HG02588 (cell line): Measurements from ENCODE around the gene MTERF4.

Experiments
- ATAC-seq: cut with Tn5 transposase; IDR thresholded peaks from one replicate; pipeline ENCODE4 v1.9.1; 2021; ENCODE audit warnings: mild to moderate bottlenecking, moderate library complexity; ENCODE audit not compliant: unreplicated experiment

The MTERF4 gene

DNA sequence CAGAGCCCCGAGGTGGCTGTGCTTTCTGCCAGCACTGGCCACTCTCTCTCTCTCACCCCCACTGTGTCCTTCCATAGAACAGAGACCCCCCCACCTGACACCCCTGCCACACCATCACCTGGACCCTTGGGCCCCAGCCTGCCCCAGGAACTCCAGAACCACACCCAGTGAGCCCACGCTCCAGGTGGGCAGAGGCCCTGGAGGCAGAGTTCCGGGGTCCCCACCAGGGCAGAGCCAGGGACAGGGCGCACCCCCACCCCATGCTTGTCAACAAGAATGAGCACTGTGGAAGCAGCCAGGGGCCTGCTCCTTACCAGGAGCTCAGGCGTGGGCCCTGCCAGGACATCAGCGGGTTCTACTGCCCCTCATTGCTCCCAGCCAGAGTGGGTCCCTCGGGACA, 32.6 kb upstream of the MTERF4 start:
- ATAC-seq, result no peak

DNA sequence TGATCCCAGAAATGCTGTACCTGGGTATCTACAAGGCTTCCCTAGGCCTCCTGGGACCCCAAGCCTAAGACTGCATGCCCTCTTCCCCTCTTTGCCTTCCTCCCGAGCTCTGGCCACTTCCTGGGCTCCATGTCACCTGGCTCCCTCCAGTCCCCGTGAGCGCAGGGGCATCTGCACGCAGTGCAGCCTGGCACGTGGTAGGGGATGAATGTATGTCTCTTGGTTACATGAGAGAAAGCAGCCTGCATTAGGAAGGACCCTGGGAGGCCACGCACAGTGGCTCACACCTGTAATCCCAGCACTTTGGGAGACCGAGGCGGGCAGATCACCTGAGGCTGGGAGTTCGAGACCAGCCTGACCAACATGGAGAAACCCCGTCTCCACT, 31.3 kb upstream of the MTERF4 start:
- no peak for ATAC-seq

DNA sequence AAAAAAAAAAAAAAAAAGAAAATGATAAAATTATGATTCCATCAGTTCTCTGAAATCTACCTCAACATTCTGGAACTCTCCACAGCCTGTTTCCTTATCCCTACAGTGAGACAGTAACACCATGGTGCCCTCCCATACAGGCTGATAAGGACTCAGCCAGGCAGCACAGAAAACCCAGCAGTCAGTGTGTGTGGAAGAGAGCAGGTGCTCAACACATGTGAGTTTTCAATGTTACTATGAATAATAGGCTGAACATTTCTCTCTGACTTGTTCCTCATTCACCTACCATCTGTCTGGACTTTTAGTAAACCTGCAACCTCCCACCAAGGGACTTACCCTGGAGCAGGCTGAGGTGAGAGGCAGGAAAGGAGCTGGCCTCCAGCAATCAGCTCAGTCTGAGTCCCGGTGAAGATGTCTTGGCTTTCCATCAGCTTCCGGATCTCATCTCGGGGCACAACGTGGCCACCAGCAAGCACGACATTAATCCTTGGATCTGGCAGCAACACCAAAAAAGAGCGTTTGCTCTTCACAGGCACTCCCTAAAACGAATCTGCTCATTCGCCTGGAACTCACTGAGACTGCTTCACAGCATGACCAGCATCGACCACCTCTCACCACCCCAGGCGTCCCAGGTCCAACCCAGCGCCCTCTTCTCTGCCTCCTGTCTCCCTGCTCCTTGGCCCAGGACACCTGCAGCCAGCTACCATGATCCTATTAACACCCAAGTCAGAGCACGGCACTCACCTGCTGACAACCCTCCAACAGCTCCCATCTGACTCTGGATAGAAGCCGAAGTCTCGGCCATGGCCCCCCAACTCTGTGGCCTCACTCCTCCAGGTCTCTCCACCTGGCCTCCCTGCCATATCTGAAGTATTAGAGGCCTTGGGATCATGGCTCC, 30.7 kb upstream of the MTERF4 start:
- ATAC-seq, result no peak

DNA sequence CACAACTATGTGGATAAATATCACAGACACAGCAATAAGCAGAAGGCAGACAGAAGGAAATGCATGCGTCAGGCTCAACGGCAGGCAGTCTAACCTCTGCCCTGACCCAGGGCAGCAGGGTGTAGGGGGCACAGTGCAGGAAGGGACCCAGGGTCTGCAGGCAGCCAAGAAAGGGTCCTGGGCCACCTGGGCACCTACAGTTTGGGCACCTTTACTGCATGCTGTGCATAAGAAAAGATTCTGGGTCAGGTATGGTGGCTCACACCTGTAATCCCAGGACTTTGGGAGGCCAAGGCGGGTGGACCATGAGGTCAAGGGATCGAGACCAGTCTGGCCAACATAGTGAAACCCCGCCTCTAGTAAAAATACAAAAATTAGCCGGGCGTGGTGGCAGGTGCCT, 29.4 kb upstream of the MTERF4 start:
- ATAC-seq, result no peak

DNA sequence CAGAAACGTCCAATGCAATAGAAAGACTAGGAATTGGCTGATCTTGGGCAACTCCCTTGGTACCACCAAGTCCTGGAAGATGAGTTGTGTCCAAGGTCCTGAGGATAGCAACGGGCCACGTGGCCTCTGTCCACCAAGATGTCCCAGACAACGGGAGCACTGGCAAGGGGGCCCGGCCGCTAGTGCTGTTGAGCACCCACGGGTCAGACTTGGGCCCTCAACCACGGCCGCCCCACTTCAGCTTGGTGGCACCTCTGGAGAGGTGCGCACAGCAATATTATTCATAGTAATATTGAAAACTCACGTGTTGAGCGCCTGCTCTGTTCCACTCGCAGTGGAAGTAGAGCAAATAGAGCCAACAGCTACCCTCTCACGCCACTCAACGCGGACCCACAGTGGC, 28.2 kb upstream of the MTERF4 start:
- ATAC-seq, result no peak

DNA sequence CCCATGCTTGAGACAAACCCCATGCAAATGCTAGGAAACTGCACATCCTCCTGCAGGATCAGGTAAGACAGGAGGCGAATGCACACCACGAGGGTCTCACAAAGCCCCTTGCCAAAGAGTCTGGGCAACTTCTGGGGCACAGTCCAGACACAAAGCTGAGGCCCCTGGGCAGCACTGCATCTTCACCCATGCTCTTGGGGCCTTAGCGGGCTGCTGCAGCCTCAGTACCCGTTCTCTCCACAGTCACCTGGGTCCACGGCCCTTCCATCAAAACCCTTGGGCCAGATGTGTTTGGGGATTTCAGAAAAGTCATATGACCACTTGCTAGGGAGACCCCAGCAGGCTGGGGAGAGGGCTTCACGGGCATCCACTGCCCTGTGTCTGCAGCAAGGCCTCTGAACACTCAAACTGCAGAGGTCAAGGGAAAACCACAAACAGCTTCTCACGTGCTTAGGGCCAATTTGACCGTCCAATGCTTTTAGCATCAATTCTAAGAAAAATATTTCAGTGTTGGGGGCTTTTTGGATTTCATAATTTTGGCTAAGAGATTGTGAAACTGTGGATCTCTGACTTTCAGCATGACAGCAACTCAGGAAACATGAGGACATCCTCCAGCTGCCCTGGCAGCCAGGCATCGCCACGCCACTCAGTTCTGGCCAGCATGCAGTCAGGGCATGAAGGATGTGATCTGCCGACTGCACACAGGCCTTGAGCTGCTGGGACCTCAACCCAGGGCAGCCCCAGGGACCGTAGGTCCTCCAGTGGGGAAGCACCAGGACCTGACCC, 27.2 kb upstream of the MTERF4 start:
- no peak for ATAC-seq

DNA sequence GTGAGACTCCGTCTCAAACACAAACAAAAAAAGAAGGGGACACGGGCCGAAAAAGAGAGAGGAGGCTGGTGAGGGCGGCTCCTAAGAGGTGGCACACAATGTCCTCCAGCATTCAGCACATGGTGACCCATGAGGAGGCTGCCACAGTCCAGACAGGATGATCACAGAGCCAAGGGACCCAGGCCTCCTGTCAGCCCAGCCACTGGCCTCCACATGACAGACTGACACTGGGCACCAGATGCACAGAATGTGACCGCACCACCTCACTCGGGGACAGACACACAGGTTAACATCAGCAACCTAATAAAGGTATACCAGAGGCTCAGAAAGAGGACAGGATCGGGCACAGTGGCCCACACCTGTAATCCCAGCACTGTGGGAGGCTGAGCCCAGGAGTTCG, 26.2 kb upstream of the MTERF4 start:
- ATAC-seq, result no peak

DNA sequence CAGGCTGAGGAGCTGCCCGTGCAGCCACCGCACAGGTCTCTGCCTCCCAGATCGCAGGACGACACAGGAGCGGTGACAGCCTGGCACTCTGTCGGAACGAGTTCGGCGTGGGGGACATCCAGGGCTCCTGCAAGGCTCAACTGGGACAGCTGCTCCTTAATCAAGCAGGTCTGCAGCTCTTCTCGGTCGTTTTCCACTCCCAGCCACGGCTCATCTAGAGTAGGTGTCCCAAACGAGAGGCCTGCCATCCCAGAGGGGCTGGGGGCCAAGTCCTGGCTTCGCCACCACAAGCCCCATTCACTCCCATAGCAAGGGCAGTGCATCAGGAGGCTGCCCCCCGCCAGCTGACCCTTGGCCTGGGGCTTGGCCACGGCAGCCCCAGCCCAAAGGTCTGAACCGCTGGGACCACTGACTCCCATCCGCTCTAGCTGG, 24.7 kb upstream of the MTERF4 start:
- no peak for ATAC-seq

DNA sequence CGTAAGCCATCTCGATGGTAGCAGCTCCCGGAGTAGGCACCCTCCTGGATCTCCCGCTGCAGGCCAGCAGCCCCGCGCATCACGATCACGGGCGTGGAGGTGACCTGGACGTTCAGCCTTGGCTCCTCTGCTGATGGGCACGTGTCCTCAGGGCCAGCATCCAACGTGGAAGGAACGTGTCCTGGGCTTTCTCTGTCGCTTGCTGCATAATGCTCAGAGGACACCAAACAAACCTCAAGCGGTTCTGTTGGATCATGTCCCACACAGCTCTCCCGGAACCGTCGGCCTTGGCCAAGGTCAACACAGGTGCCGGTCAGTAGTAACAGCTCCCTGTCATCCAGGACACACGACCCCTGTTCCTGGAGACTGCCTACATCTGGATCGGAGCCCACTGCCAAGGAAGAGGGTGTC, 24.1 kb upstream of the MTERF4 start:
- ATAC-seq, result no peak

DNA sequence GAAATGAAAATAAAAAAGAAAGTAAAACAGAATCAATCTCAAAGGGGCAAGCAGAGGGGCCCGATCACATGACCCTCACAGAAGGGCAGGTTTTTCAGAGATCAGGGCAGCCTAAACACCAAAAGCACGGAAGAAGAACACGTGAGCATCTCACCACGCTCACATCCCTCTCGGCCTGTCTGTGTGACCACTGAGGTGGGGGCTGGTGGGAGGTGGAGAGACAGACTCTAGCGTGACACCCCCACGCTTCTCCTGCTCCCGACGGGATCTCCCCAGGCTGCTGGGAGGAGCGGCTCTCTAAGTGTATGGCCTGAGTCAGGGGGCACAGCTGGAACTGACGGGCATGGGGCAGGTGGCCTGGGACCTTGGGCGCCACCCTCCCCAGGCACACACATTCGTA, 23.5 kb upstream of the MTERF4 start:
- ATAC-seq, result no peak

DNA sequence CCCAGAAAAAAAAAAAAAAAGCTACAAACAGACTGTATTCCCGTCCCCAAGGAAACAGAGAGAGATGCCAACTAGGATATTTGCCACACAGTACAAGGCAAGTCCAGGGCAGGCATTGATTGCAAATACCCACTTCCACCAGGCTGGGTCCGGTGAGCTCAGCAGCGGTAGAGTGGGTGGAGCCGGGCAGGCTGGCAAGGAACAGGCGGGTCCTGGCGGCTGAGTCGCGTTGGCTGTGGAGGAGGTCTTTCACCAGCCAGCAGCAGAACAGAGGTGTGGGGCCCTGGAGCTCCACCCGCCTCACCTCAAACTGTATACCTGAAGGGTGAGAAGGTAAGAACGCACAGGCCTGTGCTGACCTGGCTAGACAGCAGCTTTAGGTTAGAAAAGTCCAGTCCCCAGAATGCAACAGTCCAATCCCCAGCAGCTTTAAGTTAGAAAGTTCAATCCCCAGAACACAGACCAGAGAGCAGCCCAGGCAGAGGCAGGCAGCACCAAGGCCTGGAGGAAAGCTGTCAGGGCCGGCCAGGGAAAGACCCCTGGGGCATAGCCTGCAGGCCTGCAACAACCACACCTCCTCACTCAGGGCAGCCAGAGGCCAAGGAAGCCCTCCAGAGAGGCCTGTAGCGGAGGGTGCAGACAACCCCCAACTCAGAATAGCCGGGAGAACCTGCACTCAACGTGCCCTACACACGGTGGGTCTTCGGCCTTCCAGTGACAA, 21.9 kb upstream of the MTERF4 start:
- no peak for ATAC-seq

DNA sequence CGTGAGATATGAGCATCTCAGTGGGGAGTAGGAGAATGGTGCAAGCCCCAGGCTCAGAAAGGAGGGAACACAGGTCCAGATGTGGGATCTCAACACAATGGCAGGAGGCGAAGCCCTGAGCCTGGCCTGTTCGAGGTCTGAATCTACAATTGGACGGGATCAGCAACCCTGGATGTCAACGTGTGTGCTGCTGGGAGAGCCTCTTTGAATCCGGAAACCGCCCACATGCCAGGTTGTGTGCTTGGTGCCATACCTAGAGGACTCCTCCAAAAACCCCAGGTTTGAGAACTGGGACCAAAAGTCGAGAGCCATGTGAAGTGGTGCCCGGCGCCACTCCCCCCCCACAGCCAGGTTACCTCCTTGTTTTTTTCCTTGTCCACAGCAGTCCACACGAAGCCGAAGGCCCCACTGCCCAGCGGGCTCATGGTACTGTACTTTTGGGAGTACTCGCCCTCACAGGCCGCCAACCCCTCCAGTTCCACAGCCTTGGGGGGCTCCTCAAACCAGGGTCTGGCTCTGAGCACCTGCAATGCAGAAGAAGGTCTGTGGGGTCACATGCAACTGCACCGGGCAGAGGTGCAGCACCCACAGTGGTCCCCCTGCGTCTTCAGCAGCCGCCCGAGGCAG, 20.4 kb upstream of the MTERF4 start:
- ATAC-seq, result no peak

DNA sequence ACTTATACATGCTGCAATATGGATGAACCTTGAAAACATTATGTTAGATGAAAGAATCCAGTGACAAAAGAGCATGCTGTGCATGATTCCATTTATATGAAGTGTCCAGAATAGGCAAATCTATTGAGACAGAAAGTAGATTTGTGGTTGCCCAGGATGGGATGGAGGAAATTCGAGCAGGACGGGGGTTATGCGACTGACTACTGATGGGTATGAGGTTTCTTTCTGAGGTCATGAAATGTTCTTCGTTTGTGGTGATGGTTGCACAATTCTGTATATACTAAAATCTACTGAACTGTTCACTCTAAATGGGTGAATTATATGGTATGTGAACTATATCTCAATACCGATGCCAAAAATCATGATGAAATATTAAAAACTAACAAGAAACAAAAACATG, 18.9 kb upstream of the MTERF4 start:
- ATAC-seq, result no peak

DNA sequence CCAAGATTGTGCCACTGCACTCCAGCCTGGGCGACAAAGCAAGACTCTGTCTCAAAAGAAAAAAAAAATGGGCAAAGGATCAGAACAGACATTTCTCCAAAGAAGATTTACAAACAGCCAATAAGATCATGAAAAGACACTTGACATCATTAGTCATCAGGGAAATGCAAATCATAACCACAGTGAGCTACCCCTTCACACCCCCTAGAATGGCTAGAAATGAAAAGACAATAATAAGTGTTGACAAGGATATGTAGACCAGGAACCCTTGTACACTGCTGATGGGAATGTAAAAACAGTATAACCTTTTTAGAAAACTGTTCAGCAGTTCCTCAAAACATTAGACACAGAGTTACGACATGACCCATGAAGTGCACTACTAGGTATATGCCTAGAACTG, 18.4 kb upstream of the MTERF4 start:
- no peak for ATAC-seq

DNA sequence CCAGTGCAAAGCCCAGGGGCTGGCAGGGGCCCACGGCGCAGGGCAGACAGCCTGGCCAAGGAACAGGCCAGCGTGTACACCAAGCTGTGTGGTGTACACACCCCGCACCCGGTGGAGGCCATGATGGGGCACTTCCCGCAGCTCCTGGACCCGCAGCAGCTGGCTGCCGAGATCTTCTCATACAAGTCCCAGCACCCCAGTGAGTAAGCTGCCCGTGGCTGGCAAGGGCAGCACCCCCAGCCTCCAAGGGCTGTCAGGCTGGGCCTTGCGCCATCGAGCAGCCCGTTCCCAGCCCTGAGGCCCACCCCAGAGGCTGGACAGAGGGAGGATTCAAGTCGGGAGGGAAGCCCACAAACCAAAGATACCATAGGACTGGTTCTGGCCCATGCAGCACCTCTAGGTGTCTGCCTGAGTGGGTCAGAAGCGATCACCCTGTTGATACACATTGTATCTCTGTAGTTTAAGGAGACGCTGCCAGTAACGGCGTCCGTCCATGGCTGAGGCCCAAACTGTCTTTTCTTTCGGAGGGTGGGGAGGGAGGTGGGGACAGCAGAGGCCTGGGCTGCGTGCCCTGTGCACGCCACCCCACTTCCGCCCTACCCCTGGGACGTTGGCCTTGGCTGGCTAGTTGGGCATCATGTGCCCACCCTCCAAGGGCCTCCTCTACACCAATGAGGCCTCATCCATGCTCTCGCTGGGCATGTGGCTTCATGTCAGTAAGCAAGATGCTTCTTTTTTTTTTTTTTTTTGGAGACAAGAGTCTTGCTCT, 16.8 kb upstream of the MTERF4 start:
- ATAC-seq, result no peak

DNA sequence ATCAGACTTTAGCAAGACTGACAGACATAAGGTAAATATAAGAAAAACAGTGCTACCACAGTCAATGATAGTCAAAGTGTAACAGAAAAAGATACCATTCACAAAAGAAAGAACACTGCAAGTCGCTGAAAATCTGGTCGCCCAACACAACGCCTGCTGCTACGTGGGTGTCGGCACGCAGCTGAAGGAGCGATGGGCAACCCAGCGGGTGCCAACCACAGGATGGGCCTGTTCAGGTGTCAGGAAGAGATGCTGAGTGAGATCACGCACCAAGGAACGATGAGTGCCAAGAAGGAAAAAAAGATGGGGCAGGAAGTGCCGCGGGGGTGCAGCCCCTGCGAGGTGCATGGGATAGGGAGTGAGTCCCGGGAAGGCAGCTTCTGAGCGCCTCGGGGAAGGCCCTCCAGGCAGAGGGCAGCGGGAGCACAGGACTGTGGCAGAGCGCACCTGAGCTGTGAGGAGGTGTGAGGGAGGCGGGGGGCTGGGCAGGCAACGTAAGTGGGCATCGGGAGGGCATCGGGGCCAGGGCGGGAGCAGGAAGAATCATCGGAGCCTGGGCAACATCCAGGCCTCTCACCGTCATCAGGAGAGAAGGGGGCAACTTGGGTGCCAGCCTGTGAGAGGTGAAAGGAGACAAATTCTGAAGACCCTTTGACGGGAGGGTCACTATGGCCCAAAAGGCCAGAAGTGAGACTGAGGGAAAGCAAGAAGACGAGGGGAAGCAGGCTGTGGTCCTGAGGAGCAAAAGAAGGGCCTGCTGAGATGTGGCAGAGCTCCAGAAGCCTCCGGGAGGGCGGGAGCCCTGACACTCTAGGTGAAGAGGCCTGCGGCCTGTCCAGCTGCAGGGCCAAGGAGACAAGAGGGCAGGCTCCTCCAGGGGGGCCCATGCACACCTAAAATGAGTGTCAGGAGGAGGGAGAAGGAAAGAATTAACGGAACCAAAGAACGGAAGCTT, 14.8 kb upstream of the MTERF4 start:
- no peak for ATAC-seq

DNA sequence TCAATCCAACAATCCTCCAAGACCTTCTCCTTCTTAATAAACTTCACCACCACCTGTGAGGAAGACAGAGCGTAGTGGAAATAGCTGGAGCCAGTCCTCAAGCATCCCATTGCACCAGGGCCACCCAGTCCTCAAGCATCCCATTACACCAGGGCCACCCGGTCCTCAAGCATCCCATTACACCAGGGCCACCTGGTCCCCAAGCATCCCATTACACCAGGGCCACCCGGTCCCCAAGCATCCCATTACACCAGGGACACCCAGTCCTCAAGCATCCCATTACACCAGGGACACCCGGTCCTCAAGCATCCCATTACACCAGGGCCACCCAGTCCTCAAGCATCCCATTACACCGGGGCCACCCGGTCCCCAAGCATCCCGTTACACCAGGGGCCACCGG, 13.3 kb upstream of the MTERF4 start:
- no peak for ATAC-seq

DNA sequence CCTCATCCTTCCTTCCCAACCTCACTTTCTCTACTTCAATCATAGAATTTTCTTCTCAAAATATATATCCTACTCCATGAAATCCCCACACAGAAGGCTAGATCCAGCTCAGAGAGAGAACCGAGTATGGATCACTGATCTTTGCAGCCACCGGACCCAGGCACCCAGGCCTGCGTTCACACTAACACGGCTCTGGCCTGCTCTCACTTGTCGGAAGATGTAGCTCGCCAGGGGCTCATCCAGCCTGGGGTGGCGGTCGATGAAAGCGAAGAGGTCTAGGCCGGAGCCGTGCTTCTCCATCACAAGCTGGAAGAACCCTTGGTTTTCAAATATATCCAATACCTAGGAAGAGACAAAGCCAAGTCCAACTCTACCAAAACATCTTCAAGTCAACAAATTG, 12.7 kb upstream of the MTERF4 start:
- ATAC-seq, result no peak

DNA sequence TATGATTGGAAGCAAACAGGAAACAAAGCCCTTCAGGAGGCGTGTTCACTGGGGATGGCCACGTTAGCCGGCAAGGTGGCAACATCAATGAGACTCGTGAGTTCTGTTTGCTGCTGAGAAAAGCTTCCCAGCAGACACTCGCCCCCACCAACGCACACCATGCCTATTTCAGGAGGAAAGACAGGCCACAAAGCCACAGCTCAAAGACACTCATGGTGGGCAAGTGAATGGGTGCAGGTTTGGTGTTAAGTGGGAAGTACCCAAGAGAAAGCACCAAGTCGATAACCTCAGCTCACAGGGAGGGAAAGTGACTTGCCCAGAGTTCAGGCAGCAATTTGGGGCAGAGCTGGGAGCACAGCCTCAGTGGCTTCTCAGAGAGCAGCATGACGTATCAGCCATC, 10.5 kb upstream of the MTERF4 start:
- ATAC-seq, result no peak
